NOMO-1 treated with dmso at 0.1 percent for 144 hours (cell line): ENCODE results near the gene NR1I3.
A peak's percentile ranks its signal among the peaks of the same experiment; 100 is the strongest.
"Not testable (repeated sequence)": the region's sequence is repeated elsewhere in the genome, so short reads cannot be mapped to it uniquely, and the experiment has no call there.

Experiments used
- DNase-seq: peaks from one replicate; lab custom pipeline; 2025; ENCODE audit not compliant: unreplicated experiment; lab: John Stamatoyannopoulos, UW

Gene NR1I3

DNA sequence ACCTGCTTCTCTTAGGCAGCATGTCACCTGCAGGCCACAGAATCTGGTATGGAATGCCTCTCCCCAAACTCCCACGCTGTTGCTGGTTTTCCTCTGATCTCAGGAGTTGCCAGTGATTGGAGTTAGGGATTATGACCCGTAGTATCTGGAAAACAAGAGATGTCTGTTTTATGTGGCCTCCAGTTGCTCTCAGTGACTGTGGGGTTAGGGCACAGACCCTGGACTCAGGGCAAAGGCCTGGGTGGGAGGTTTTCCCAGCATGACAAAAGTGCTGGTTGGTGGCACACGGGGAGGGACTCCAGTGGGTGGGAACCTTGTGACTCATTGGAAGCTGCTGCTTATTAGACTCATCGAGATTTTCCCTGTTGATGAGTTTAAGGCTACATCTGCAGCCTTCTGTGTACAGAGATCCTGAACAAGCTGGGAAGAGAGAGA is at the start of gene NR1I3:
Gene NR1I3 (minus strand): TSS at position 165 of the 435 bp plus-strand sequence. CDS start 1,638 bp downstream, outside the sequence.
- DNase-seq = no peak

DNA sequence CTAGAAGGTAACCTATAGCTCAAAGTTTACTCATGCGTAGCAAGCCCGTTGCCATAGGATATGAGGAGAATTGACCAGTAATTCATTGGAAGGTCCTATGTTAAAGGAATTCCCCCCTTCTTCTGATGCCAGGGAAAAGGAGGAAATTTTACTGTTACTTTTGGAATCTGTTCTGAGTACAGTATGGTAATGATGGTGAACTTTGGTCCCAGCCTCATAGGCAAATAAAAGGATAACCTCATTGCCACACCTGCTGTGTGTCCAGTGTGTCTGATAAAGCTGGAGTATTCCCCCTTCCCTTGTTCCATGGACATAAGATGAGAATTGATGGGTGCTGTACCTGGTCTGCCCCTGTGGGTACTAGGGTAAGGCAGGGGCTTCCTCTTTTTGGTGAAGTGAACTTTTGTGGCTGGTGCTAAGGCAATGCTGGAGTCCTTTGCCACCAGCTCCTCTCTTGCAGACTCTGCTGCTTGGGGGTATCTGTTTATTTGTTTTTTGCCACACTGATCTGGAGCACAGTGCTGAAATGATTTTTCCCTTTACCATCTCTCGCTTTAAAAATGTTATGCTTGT is 49.6 kb upstream of the NR1I3 start:
- no peak for DNase-seq

DNA sequence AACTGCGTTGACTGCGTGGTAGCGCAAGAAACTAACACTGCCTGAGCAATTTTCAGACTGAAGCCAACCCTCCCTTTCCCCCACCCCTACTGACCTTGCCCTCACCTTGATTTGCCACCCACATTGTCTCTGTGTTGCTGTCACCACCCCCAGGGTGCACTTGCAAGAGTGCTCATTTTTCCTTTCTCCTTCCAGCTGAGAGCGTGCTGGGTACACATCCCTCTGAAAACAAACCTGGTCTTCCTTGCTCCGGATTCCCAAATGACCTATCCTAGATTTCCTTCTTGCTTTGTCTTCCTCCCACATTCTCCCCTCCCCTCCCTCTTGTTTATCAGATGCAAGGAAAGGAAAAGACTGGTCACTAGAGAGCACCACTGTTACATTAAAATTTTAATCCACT is 47.5 kb upstream of the NR1I3 start:
- no peak for DNase-seq

- no peak for DNase-seq
These were observed 47.1 kb upstream of the NR1I3 start for GRCh38 chr1:161285113-161285512.

GRCh38 chr1:161282991-161283390 is 45.0 kb upstream of the NR1I3 start:
- DNase-seq = no peak

DNA sequence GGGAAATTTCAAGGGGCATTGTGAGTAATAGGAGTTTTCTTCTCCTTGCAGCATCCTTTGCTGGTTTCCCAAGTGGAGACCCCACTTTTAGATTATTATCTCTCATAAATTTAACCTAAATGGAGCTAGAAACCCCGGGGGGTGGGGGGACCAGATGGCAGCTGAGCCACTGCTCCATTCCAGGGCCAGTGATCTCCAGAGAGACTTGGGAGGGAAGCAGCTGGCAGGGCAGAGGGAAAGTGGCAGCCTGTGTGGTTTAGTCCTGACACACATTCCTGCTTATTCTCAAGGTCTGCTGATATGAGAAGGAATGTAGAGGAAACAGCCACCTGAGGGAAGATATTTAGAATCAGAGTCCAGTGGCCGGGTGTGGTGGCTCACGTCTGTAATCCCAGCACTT is 36.9 kb upstream of the NR1I3 start:
- DNase-seq = no peak

DNA sequence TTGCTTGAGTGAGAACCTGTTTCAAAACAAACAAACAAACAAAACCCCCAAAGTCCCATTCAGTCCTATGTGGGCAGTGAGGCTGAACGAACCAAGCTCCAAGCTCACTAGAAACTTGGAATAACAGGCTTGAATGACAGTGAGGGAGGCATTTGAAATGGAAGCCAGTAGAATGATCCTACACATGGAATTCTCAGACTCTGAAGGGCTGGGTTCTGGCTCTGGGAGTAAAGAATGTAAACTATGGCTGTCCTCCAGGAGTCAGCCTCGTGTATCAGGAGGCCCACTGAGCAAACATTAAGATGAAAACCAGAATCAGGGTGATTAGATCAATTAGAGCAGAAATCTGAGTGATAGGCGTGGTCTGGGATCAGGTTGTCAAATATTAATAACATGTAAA is 35.4 kb upstream of the NR1I3 start:
- no peak for DNase-seq

DNA sequence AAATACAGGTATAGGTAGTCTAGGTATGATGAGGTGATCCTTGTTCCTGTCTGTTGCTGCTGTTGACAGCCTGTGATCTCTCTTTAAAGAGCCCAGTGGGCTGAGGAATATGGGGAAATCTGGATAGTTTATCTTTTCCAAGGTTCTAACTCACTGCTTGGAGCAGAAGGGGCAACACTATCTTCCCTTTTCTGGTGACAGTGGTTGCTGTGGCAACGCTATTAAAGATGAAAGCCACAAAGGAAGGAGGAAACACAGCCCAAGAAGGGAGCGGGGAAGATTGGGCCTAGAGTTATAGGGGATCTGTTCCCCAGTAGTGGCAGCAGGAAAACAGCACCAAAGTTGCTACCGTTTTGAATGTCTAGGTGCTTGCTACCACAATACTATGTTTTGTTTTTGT is 29.3 kb upstream of the NR1I3 start:
- peak; percentile 24 for DNase-seq

- DNase-seq = no peak
These were observed 28.8 kb upstream of the NR1I3 start for GRCh38 chr1:161266836-161267235.

DNA sequence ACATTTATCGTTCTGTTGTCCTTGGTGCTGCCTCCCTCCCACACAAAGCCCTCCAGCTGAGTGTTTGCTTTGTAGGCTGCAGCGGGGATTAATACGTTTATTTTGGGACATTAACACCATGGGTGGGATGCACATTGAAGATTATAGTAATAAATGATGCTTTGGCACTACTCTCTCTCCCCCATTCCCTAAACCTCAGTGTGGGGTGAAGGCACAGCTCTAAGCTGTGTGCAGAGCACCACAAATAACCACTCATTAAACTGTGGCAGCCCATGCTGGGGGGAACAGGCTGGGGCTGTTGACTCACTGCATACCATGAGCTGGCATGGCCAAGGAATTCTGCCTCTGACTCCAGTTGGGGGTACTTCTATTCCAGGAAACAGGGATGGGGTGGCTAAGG is 28.2 kb upstream of the NR1I3 start:
- no peak for DNase-seq

- DNase-seq = no peak
These were observed 27.3 kb upstream of the NR1I3 start for GRCh38 chr1:161265305-161265704.

DNA sequence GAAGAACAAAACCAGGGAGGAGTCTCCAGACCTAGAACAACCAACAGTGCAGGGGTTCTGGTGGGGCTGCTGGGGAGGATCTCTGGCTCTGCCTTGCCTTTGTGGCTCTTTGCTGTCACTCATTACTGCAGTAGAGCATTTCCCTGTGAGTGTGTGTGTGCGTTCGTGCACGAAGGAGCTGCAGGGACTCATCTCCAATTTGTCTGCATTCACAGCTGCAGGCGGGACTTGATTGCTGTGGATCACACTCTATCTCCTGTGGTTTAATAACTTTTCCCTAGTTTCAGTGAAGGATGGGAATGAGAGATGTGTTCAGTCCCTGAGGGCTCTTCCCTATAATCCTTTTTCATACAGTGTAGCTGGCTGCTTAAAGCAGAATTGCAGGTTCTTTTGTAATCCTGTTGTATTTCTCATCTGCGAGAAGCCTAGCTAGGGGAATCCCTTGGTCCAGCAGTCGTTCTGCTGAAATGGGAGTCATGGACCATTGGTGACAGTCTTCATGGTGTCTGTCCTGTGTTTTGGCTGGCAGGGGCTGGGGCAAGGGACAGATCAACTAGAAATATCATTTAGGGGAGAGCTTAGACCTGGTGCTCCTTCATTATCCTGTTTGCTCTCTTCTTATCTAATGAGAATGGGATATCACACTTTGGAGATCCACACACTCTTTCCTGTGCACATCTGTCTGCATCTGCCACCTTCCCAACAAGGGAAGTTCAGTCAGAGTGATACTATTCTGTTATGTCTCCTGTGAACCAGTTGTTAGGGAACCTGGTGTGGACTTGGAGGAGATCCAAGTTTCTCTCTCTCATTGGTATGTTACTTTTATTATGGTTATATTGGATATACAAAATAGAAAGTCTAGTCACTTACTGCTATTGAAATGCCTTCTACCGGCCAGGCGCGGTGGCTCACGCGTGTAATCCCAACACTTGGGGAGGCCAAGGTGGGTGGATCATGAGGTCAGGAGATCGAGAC is 23.5 kb upstream of the NR1I3 start:
- no peak for DNase-seq

- no peak for DNase-seq
These were observed 22.6 kb upstream of the NR1I3 start for GRCh38 chr1:161260376-161261260.

DNA sequence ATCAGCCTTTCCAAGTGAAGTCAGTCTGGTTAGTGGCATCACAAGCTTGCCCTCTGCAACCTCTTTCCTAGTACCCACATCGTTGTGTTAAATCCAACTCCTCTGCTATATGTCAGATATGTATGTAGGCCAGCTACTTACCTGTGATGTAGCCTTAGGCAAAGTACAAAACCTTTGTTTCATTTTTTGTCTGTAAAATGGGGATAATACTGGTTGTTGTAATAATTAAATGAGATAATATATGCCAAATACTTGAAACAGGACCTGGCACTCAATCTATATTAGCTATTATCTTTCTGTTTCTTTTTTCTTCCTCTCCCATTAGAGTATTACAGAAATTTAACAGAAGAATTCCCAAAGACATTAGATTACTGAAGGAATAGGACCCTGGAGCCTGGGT is 21.8 kb upstream of the NR1I3 start:
- no peak for DNase-seq

DNA sequence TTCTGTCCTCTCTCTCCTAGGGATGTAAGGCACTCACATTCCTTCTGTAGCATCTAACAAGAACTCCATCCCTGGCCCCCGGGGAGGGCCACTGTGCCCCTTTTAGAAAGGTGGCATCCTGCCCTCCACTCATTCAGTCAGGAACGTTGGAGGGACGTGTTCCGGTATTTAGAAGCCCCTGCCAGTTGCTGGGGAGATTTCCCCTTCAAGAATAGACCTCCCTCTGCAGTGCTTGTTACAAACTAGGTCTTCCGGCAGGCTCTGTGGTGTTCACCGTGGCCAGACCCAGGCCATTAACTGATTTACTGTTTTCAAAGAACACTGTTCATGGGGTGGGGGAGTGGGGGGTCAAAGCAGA is 21.3 kb upstream of the NR1I3 start:
- DNase-seq = no peak

- no peak for DNase-seq
These were observed 20.7 kb upstream of the NR1I3 start, which contains the start of gene PCP4L1 for GRCh38 chr1:161258439-161259344. TSS of gene PCP4L1 (plus strand) at chr1:161258745. CDS start at chr1:161258975, 230 bp downstream.

GRCh38 chr1:161257109-161257508 is 19.1 kb upstream of the NR1I3 start:
- DNase-seq = not testable (repeated sequence)

- not testable (repeated sequence) for DNase-seq
These were observed 18.0 kb upstream of the NR1I3 start for GRCh38 chr1:161255955-161256520.

- not testable (repeated sequence) for DNase-seq
These were observed 17.3 kb upstream of the NR1I3 start for GRCh38 chr1:161255302-161255701.

GRCh38 chr1:161251579-161251978 is 13.6 kb upstream of the NR1I3 start:
- no peak for DNase-seq
